Measurements from ENCODE around the gene PNMA8B.
"Not testable (repeated sequence)": the region's sequence is repeated elsewhere in the genome, so short reads cannot be mapped to it uniquely, and the experiment has no call there.

PNMA8B gene

GRCh38 chr19:46514589-46515289 is 19.1 kb upstream of the PNMA8B start:
- DNase-seq: no peak

DNA sequence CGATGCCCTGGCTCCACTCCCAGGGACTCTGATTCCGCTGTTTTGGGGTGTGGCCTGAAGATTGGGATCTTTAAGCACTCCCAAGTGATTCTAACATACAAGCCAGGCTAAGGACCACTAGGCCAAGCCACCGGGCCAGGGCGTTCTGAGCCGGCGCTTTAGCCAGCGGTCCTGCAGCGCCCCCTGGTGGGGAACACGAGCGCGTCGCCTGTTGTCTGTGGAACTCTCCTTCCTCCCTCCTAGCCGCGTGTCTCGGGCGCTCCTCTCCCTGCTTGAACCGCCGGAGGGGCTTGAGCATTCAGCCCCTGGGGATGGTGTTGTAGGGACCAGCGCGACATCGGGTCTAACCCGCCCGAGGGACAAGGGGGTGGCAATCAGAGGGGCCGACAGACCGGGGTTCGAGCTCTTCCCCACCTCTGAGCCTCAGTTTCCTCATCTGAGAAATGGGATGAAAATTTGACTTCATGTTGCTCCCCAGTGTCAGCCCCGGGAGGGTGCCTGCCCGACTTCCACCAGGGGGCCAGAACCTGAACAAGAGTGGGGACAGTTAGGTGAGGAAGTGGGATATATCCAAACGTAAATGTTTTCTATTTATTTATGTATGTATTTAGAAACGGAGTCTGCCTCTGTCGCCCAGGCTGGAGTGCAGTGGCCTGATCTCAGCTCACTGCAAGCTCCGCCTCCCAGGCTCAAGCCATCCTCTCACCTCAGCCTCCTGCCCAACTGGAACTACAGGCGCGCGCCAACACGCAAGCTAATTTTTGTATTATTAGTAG is 18.0 kb upstream of the PNMA8B start:
- DNase-seq: peak in 54 of 58 donors; percentile 11 to 87 (median 62)

GRCh38 chr19:46511237-46511636 is 15.6 kb upstream of the PNMA8B start:
- no peak for DNase-seq

DNA sequence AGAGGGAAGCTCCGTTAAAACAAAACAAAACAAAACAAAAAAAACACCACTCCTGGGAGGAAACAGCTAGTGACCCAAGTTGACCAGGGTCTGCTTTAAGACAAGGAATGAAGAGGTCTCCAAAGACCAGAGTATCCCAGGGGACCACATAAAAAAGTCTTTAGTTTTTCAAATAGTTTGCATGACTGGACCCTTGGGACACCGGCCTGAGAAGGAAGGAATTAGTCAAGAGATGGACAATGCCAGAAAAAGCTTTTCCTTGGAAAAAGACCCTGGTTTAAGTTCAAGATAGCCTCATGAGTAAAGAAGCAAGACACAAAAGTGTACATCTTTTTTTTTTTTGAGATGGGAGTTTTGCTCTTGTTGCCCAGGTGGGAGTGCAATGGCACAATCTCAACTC is 12.5 kb upstream of the PNMA8B start:
- DNase-seq: no peak

GRCh38 chr19:46503848-46504453 is 8.3 kb upstream of the PNMA8B start:
- DNase-seq: peak in 14 of 58 donors; percentile 17 to 58 (median 34)

DNA sequence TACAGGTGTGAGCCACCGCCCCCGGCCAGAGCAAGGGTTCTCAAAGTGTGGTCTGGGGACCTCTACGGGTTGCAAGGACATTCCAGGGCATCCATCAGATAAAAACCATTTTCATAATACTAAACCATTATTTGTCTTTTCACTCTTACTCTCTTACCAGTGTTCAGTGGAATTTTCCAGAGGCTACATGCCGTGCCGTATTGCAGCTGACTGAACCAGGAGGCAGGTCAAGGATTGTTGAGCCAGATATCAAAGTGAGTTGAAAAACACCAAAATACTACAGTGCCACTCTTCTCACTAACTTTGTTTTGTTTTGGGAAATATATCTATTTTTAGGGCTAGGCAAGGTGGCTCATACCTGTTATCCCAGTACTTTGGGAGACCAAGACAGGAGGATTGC is 7.2 kb upstream of the PNMA8B start:
- DNase-seq: no peak

DNA sequence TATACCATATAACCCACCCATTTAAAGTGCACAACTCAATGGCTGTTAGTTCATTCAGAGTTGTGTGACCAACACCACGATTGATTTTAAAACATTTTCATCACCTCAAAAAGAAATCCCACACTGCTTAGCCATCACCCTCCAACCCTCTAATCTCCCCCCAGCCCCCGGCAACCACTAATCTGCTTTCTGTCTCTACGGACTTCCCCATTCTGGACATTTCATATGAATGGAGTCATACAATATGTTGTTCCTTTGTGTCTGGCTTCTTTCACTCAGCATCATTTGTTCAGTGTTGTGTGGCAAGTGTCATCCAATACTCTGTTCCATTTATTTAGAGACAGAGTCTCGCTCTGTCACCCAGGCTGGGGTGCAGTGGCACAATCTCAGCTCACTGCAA is 4.0 kb upstream of the PNMA8B start:
- no peak for DNase-seq

GRCh38 chr19:46497773-46498172 is 2.1 kb upstream of the PNMA8B start:
- no peak for DNase-seq

DNA sequence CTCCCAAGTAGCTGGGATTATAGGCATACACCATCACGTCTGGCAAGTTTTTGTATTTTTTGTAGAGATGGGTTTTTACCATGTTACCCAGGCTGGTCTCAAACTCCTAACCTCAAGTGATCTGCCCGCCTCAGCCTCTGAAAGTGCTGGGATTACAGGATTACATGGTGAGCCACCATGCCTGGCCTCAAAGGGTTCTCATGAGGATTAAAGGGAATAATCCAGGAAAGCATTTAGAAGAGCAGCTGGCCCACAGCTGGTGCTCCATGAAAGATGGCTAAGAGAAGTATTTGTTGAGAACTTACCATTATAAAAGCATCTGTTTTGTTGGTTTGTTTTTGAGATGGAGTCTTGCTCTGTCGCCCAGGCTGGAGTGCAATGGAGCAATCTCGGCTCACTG is 1.2 kb upstream of the PNMA8B start:
- DNase-seq: not testable (repeated sequence)

DNA sequence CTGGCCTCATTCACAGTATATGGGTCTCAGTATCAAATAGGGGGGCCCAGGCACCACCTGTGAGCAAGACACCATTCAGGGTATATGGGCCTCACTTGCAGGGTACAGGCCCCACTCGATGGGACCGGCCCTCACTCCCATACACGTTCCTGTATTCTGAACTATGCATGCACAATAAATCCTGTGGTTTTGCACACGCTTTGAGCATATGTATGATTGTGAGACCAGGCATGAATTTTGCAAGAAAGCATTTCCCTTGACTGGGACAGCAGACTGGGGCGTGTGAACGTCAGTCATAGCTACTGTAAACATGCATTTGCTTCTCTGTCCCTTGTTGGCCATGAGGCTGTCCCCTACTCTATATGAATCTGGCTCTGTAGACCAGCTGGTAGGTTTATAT is 637 bp upstream of the PNMA8B start:
- DNase-seq: no peak

DNA sequence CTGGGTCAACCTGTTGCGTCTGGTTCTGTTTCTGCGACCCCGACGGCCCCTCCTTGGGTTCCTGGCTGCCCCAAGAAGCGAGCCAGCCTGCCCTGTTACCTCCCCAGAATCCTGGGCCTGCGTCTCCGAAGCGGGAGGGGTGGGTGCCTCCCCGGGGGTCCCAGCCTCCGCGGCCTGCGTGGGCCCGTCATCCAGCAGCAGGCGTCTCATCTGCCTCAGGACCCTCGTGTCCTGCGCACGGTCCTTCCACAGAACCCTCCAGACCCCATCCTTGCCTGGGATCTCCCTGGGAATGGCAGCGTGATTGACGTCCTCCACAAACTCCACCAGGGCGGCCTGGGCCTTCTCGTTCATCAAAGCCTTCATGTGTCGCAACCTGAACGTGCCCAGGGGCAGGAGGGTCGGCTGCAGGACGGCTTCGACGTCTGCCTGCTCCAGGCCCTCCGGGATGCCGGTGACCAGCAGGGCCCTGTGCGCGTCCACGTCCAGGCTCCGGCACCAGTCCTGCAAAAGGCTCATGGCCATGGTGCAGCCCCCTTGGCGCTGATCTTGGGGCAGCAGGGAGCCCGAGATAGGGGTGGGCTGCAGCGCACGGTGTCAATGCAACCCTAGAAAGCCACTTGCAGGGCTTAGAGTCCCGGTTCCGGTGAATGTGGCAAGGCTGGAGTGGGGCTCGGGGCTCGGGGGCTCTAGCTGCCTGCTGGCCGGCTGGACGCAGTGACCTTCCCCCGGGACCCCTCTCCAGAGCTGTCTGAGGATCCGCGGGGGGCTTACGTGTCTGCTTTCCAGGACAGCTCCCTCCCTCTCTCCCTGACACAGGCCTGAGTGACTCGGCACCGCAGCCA is 504 bp downstream of the PNMA8B start:
- DNase-seq: no peak

GRCh38 chr19:46494146-46494940 is 1.3 kb downstream of the PNMA8B start:
- no peak for DNase-seq

GRCh38 chr19:46493236-46494145 is 2.2 kb downstream of the PNMA8B start:
- DNase-seq: peak in 1 of 58 donors; percentile 28

DNA sequence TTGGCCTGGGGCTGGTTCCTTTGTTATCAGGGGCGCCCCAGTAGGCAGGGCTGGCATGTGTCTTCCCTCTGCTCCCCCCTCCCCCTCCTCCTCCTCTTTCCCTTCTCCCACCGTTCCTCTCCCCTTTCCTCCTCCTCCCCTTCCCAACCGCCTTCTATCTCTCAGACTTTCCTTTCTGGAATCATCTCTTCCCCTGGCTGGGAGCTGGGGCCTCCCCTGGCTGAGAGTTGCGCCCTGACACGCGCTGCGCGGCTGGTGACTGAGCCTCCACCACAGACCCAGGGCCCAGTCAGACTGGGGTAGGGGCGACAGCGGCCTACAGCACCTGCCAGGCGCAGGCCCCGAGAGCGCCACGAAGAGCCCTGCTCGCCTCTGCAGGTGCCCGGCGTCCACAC is 2.8 kb downstream of the PNMA8B start:
- DNase-seq: no peak

- DNase-seq: peak in 1 of 58 donors; percentile 15
Observed at GRCh38 chr19:46491975-46492682, 3.5 kb downstream of the PNMA8B start.

DNA sequence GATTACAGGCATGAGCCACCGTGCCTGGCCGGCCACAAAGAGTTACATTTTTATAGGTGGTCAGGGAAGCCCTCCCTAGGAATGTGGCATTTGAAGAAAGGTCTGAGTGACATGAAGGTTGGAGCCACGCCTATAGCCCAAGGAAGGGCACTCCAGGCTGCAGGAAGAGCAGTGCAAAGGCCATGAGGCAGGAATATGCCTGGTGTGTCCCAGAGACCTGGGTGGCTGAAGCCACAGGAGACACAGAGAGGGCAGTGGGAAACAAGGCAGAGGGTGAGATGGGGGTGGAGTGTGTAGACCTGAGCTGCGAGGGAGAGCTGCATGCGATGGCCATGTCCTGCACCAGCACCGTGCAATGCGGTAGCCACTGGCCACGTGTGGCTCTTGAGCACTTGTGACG is 4.9 kb downstream of the PNMA8B start:
- DNase-seq: no peak

DNA sequence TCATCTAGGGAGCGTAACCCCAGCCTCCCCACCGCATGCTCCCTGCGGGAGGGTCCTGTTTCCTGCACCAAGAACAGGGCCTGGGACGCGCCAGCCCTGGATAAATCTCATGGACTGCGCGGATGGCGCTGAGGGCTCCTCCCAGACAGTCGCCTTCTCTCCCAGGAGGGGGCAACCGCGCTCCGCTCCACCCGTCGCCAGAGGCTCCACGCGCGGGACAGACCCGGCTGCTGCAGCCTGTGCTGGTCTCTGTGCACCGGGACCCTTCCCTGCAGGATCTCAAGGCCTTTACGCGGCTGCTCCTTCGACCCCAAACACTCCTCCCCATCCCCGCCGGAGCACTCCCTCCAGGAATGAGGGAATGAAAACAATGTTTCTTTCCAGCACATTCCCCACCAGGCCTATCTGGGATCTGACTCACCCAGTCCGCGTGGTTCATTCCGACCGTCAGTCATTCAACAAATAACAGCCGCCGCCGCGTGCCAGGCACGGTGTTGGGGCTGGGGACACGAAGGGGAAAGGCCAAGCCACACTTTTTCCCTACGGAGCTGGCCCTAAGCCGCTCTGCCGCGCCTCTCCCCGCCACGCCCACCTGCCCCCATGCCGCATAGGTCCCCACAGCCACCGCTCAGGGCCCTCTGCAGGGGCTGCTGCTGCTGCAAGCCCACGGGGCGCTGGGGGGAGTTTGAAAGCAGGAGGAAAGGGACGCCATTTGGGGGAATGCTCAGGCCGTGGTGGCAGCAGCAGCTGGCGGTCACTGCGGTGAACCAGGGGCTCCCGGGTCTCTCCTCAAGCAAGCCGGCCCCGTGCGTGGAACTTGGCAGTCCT is 6.0 kb downstream of the PNMA8B start:
- DNase-seq: peak in 33 of 58 donors; percentile 16 to 68 (median 35)

DNA sequence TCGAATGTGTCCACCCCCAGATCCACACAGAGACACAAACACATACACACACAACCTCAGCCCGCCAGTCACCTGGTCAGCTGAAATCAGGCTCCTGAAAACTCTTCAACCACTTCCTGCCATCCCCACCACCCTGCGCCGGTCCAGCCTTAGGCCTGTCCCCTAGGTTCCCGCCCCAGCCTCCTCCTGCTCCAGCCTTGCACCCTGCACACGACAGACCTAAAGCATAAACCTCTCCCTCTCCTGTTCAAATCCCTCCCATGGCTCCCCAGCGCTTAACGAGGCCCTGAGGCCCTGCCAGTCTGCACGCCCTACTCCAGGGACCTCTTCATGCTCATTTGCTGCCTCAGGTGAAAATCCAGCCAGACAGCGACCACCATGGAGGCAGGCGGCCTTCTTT is 7.1 kb downstream of the PNMA8B start:
- DNase-seq: no peak

Measured in anterior cingulate cortex (tissue), 58 donors.